HepG2 (cell line): Measurements from ENCODE around the gene ANKS4B. TPM values are rescaled to one million over a fixed set of nuclear protein-coding genes. Genes with fewer than 3 reads are reported as not detected.

Experiments
- ARNT ChIP-seq: fragments of 450-650 bp; IDR thresholded peaks from 2 replicates; pipeline ENCODE4 v1.6.1; 2017
- FOXC1 ChIP-seq: sonication (generic); formaldehyde crosslinking; IDR thresholded peaks from 2 replicates; pipeline ENCODE4 v1.8.0; 2022; ENCODE audit warnings: mild to moderate bottlenecking, missing genetic modification reagents, borderline replicate concordance
- GABPB1 ChIP-seq: IDR thresholded peaks from 2 replicates; pipeline ENCODE4 v1.6.1; 2016; ENCODE audit warnings: mild to moderate bottlenecking, missing genetic modification reagents, moderate library complexity, missing compliant biosample characterization
- GATAD2A ChIP-seq: IDR thresholded peaks from 2 replicates; pipeline ENCODE4 v1.6.1; 2016
- GZF1 ChIP-seq: sonication (generic); formaldehyde crosslinking; IDR thresholded peaks from 2 replicates; pipeline ENCODE4 v1.5.1; 2020; ENCODE audit warnings: mild to moderate bottlenecking, missing genetic modification reagents
- MAFK ChIP-seq, 2 experiments: IDR thresholded peaks in 1 of 2; conservative IDR thresholded peaks in 1 of 2; 2 replicates each; pipeline ENCODE4 v1.6.1; 2011; ENCODE audit warnings: improper control_type of control experiment in 2 of 2, low read length in 2 of 2
- MEIS1 ChIP-seq: sonication (generic); formaldehyde crosslinking; IDR thresholded peaks from 2 replicates; pipeline ENCODE4 v1.9.0; 2021; ENCODE audit warnings: mild to moderate bottlenecking, missing genetic modification reagents, moderate library complexity, borderline replicate concordance
- RAD21 ChIP-seq: fragments of 450-650 bp; formaldehyde crosslinking; IDR thresholded peaks from 2 replicates; pipeline ENCODE4 v1.5.0; 2020; ENCODE audit warnings: mild to moderate bottlenecking
- RXRA ChIP-seq: sonication (generic); formaldehyde crosslinking; IDR thresholded peaks from 2 replicates; pipeline ENCODE4 v1.5.1; 2020; ENCODE audit warnings: missing genetic modification reagents
- SETDB1 ChIP-seq: sonication (generic); formaldehyde crosslinking; IDR thresholded peaks from 2 replicates; pipeline ENCODE4 v1.5.1; 2020; ENCODE audit warnings: missing genetic modification reagents, mild to moderate bottlenecking, borderline replicate concordance
- SOX5 ChIP-seq: IDR thresholded peaks from 2 replicates; pipeline ENCODE4 v1.6.1; 2016; ENCODE audit warnings: borderline replicate concordance
- TRIM24 ChIP-seq: sonication (generic); formaldehyde crosslinking; IDR thresholded peaks from 2 replicates; pipeline ENCODE4 v1.8.0; 2022; ENCODE audit warnings: mild to moderate bottlenecking, missing genetic modification reagents
- ZNF207 ChIP-seq: fragments of 450-650 bp; IDR thresholded peaks from 2 replicates; pipeline ENCODE4 v1.6.1; 2016; ENCODE audit warnings: antibody characterized with exemption, borderline replicate concordance
- ZNF547 ChIP-seq: sonication (generic); formaldehyde crosslinking; IDR thresholded peaks from 2 replicates; pipeline ENCODE4 v1.5.1; 2020; ENCODE audit warnings: mild to moderate bottlenecking, missing genetic modification reagents
- ZNF552 ChIP-seq: sonication (generic); formaldehyde crosslinking; IDR thresholded peaks from 2 replicates; pipeline ENCODE4 v1.9.0; 2022; ENCODE audit warnings: missing genetic modification reagents, mild to moderate bottlenecking, borderline replicate concordance
- ZNF792 ChIP-seq: IDR thresholded peaks from 2 replicates; pipeline ENCODE4 v1.6.1; 2016
- polyA plus RNA-seq, 8 experiments: library from polyadenylated mRNA; depleted of rRNA in 3 of 8; stranded (reverse) in 7 of 8; unstranded in 1 of 8; fragments of >200 nt; fragmentation: Illumina TruSeq in 4 of 8; extraction: Trizol in 4 of 8; gene quantifications; 2 replicates each; pipeline versions ENCODE4 v1.2.1 to v1.2.3, GENCODE V29; 2011 to 2016; ENCODE audit warnings: low read depth in 4 of 8, missing spikeins in 1 of 8, mixed read lengths in 1 of 8; ENCODE audit not compliant: insufficient read depth in 1 of 8
- total RNA-seq, 5 experiments: library from RNA; depleted of rRNA; stranded (reverse); fragments of >200 nt; fragmentation: Illumina TruSeq; extraction: Trizol; gene quantifications; 2 replicates each; pipeline ENCODE4 v1.2.3, GENCODE V29; 2016; ENCODE audit warnings: low read depth in 1 of 5
- TF ChIP-seq, protein P1 (sequence below): sonication (generic); formaldehyde crosslinking; IDR thresholded peaks from 2 replicates; pipeline ENCODE4 v1.5.0; 2020; ENCODE audit warnings: mild to moderate bottlenecking, missing genetic modification reagents
- TF ChIP-seq, protein P2 (sequence below): IDR thresholded peaks from 2 replicates; pipeline ENCODE4 v1.6.1; 2016
- TF ChIP-seq, protein P3 (sequence below): IDR thresholded peaks from 2 replicates; pipeline ENCODE4 v1.6.1; 2016; ENCODE audit warnings: control low read depth
- TF ChIP-seq, protein P4 (sequence below): sonication (generic); formaldehyde crosslinking; IDR thresholded peaks from 2 replicates; pipeline ENCODE4 v1.9.0; 2021; ENCODE audit warnings: missing genetic modification reagents, mild to moderate bottlenecking, borderline replicate concordance
- TF ChIP-seq, protein P5 (sequence below): sonication (generic); formaldehyde crosslinking; IDR thresholded peaks from 2 replicates; pipeline ENCODE4 v1.4.0; 2020; ENCODE audit warnings: mild to moderate bottlenecking, low read depth, missing genetic modification reagents

Gene ANKS4B
- total and polyA plus RNA-seq, 2 of the 13 experiments (the other 11 are each of a cell fraction or from before 2014, with no cell fraction given), result 6.5 to 30.0 TPM

DNA sequence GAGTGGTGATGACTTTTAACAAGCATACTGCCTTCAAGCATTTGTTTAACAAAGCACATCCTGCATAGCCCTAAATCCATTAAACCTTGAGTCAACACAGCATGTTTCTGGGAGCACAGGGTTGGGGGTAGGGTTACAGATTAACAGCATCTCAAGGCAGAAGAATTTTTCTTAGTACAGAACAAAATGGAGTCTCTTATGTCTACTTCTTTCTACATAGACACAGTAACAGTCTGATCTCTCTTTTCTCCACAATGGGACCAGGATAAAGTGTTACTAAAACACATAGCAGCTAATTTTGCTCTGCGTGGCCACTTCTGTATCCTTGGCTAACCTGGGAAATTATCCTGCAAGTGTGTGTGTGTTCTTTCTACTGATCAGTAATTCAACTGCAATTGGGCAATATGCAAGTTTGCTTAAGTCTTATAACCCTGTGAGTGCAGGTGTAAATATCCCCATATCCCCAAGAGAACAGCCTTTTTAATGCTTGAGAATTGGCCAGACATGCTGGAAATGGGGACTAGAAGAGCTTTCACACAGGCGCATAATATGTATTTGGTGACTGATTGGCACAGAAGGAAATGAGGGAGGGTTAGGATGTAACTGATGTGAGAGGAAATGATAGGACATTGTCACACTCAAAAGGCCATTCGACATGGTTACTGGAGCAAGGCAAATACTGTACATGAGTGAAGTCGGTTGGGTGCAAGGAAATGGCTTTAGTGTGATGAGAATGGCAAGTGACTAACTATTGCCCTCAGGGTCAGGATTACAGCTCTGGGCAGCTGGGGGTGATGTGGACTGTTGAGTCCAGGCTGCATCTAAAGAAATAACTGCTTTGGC, 10.8 kb upstream of the ANKS4B start (continued):
- TF ChIP-seq GABPB1 (CRISPR knock-in tag), result no peak
- TF ChIP-seq, protein P1, sequence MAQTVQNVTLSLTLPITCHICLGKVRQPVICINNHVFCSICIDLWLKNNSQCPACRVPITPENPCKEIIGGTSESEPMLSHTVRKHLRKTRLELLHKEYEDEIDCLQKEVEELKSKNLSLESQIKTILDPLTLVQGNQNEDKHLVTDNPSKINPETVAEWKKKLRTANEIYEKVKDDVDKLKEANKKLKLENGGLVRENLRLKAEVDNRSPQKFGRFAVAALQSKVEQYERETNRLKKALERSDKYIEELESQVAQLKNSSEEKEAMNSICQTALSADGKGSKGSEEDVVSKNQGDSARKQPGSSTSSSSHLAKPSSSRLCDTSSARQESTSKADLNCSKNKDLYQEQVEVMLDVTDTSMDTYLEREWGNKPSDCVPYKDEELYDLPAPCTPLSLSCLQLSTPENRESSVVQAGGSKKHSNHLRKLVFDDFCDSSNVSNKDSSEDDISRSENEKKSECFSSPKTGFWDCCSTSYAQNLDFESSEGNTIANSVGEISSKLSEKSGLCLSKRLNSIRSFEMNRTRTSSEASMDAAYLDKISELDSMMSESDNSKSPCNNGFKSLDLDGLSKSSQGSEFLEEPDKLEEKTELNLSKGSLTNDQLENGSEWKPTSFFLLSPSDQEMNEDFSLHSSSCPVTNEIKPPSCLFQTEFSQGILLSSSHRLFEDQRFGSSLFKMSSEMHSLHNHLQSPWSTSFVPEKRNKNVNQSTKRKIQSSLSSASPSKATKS, result no peak
- TF ChIP-seq, protein P2, sequence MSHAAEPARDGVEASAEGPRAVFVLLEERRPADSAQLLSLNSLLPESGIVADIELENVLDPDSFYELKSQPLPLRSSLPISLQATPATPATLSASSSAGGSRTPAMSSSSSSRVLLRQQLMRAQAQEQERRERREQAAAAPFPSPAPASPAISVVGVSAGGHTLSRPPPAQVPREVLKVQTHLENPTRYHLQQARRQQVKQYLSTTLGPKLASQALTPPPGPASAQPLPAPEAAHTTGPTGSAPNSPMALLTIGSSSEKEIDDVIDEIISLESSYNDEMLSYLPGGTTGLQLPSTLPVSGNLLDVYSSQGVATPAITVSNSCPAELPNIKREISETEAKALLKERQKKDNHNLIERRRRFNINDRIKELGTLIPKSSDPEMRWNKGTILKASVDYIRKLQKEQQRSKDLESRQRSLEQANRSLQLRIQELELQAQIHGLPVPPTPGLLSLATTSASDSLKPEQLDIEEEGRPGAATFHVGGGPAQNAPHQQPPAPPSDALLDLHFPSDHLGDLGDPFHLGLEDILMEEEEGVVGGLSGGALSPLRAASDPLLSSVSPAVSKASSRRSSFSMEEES, result no peak
- TF ChIP-seq, protein P3, sequence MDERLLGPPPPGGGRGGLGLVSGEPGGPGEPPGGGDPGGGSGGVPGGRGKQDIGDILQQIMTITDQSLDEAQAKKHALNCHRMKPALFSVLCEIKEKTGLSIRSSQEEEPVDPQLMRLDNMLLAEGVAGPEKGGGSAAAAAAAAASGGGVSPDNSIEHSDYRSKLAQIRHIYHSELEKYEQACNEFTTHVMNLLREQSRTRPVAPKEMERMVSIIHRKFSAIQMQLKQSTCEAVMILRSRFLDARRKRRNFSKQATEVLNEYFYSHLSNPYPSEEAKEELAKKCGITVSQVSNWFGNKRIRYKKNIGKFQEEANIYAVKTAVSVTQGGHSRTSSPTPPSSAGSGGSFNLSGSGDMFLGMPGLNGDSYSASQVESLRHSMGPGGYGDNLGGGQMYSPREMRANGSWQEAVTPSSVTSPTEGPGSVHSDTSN (CRISPR knock-in tag), result no peak
- TF ChIP-seq, protein P4, sequence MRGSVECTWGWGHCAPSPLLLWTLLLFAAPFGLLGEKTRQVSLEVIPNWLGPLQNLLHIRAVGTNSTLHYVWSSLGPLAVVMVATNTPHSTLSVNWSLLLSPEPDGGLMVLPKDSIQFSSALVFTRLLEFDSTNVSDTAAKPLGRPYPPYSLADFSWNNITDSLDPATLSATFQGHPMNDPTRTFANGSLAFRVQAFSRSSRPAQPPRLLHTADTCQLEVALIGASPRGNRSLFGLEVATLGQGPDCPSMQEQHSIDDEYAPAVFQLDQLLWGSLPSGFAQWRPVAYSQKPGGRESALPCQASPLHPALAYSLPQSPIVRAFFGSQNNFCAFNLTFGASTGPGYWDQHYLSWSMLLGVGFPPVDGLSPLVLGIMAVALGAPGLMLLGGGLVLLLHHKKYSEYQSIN (CRISPR knock-in tag), result no peak
- no peak for TF ChIP-seq ZNF547 (CRISPR knock-in tag)
- TF ChIP-seq MEIS1, result no peak
- TF ChIP-seq ZNF792 (CRISPR knock-in tag), result 0 out of 2 replicates have a peak, but pooled peaks have one; percentile 4
- TF ChIP-seq FOXC1 (CRISPR knock-in tag), result no peak
- TF ChIP-seq SETDB1 (CRISPR knock-in tag), result no peak
- TF ChIP-seq GZF1, result no peak
- no peak for TF ChIP-seq RAD21 (CRISPR knock-in tag)
- no peak for TF ChIP-seq MAFK (conservative IDR thresholded peaks at IDR 0.05 in 1 of 2, IDR thresholded peaks at IDR 0.05 in 1 of 2; ENCODE audit: low read length in 2 of 2)
- TF ChIP-seq TRIM24 (CRISPR knock-in tag), result no peak
- TF ChIP-seq, protein P5, sequence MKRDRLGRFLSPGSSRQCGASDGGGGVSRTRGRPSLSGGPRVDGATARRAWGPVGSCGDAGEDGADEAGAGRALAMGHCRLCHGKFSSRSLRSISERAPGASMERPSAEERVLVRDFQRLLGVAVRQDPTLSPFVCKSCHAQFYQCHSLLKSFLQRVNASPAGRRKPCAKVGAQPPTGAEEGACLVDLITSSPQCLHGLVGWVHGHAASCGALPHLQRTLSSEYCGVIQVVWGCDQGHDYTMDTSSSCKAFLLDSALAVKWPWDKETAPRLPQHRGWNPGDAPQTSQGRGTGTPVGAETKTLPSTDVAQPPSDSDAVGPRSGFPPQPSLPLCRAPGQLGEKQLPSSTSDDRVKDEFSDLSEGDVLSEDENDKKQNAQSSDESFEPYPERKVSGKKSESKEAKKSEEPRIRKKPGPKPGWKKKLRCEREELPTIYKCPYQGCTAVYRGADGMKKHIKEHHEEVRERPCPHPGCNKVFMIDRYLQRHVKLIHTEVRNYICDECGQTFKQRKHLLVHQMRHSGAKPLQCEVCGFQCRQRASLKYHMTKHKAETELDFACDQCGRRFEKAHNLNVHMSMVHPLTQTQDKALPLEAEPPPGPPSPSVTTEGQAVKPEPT, result no peak
- no peak for TF ChIP-seq ZNF207
- TF ChIP-seq ZNF552 (CRISPR knock-in tag), result no peak
- TF ChIP-seq RXRA (CRISPR knock-in tag), result no peak
- TF ChIP-seq SOX5 (CRISPR knock-in tag), result peak; percentile 73; the same call in 1 of the 2 replicates
- TF ChIP-seq GATAD2A, result peak; percentile 64
- no peak for TF ChIP-seq ARNT
